ENCODE results near the gene IGFBP6.

IGFBP6 gene

GRCh38 chr12:53059434-53060063 is 37.9 kb upstream of the IGFBP6 start:
- no peak for DNase-seq

- DNase-seq = no peak
Observed at GRCh38 chr12:53060064-53060720, 37.3 kb upstream of the IGFBP6 start.

GRCh38 chr12:53060721-53061276 is 36.7 kb upstream of the IGFBP6 start:
- no peak for DNase-seq

- DNase-seq = no peak
Observed at GRCh38 chr12:53061404-53062010, 36.0 kb upstream of the IGFBP6 start.

GRCh38 chr12:53062011-53062961 is 35.2 kb upstream of the IGFBP6 start:
- no peak for DNase-seq

- no peak for DNase-seq
Observed at GRCh38 chr12:53062977-53063707, 34.3 kb upstream of the IGFBP6 start.

GRCh38 chr12:53063708-53064612 is 33.5 kb upstream of the IGFBP6 start:
- no peak for DNase-seq

- DNase-seq = no peak
Observed at GRCh38 chr12:53064613-53065436, 32.6 kb upstream of the IGFBP6 start.

- no peak for DNase-seq
Observed at GRCh38 chr12:53065470-53065869, 32.0 kb upstream of the IGFBP6 start.

GRCh38 chr12:53065975-53066931 is 31.2 kb upstream of the IGFBP6 start:
- peak; percentile 46 for DNase-seq

- no peak for DNase-seq
Observed at GRCh38 chr12:53067074-53067992, 30.1 kb upstream of the IGFBP6 start.

GRCh38 chr12:53067993-53068770 is 29.3 kb upstream of the IGFBP6 start:
- DNase-seq = no peak

GRCh38 chr12:53068811-53069585 is 28.5 kb upstream of the IGFBP6 start:
- DNase-seq = no peak

GRCh38 chr12:53069621-53070410 is 27.7 kb upstream of the IGFBP6 start:
- DNase-seq = no peak

- no peak for DNase-seq
Observed at GRCh38 chr12:53070877-53071492, 26.5 kb upstream of the IGFBP6 start.
